ENCODE measurements around the gene CREM. TPM values are rescaled to one million over a fixed set of nuclear protein-coding genes. Genes with fewer than 3 reads are reported as not detected.
"Not testable (repeated sequence)": the region's sequence is repeated elsewhere in the genome, so short reads cannot be mapped to it uniquely, and the experiment has no call there.

Gene CREM
- total RNA-seq, 1 donor from 2014 or later = 31.4 TPM

- no peak overlapping the region for H3K4me3 Mint-ChIP-seq (ENCODE audit: unreplicated experiment)
- no peaks in the 10 kb centered on the region for H3K36me3 Mint-ChIP-seq (ENCODE audit: unreplicated experiment)
- peaks cover 32% of the 10 kb centered on the region for H3K4me1 Mint-ChIP-seq (ENCODE audit: unreplicated experiment)
- no peaks in the 10 kb centered on the region for H3K9me3 Mint-ChIP-seq (ENCODE audit: unreplicated experiment)
- no peak overlapping the region for H3K27ac Mint-ChIP-seq (ENCODE audit: unreplicated experiment)
- no peak for TF ChIP-seq CTCF (IDR thresholded peaks at IDR 0.05)
- DNase-seq (ENCODE audit: extremely low spot score, unreplicated experiment) = no peak
- no peaks in the 10 kb centered on the region for H3K27me3 Mint-ChIP-seq (ENCODE audit: unreplicated experiment)
Measured at GRCh38 chr10:35215107-35215506, 88.5 kb downstream of the CREM start.

GRCh38 chr10:35216303-35216905, 89.8 kb downstream of the CREM start:
- Mint-ChIP-seq H3K36me3 (ENCODE audit: unreplicated experiment) (no peaks in the 10 kb centered on the region), H3K27me3 (ENCODE audit: unreplicated experiment) (no peaks in the 10 kb centered on the region), H3K9me3 (ENCODE audit: unreplicated experiment) (no peaks in the 10 kb centered on the region), H3K4me1 (ENCODE audit: unreplicated experiment) (peaks cover 31% of the 10 kb centered on the region), H3K27ac (ENCODE audit: unreplicated experiment) (no peak overlapping the region), H3K4me3 (ENCODE audit: unreplicated experiment) (no peak overlapping the region)
- no peak for TF ChIP-seq CTCF (IDR thresholded peaks at IDR 0.05)
- no peak for DNase-seq (ENCODE audit: extremely low spot score, unreplicated experiment)

GRCh38 chr10:35216956-35217355, 90.3 kb downstream of the CREM start:
- H3K4me1 Mint-ChIP-seq (ENCODE audit: unreplicated experiment) = peaks cover 26% of the 10 kb centered on the region
- not testable (repeated sequence) for H3K27me3 Mint-ChIP-seq (ENCODE audit: unreplicated experiment); H3K9me3 Mint-ChIP-seq (ENCODE audit: unreplicated experiment); H3K27ac Mint-ChIP-seq (ENCODE audit: unreplicated experiment); DNase-seq (ENCODE audit: extremely low spot score, unreplicated experiment); H3K4me3 Mint-ChIP-seq (ENCODE audit: unreplicated experiment); H3K36me3 Mint-ChIP-seq (ENCODE audit: unreplicated experiment)

- DNase-seq (ENCODE audit: extremely low spot score, unreplicated experiment) = no peak
- Mint-ChIP-seq H3K4me3 (ENCODE audit: unreplicated experiment) (no peak overlapping the region), H3K27me3 (ENCODE audit: unreplicated experiment) (no peaks in the 10 kb centered on the region), H3K9me3 (ENCODE audit: unreplicated experiment) (no peaks in the 10 kb centered on the region), H3K36me3 (ENCODE audit: unreplicated experiment) (no peaks in the 10 kb centered on the region), H3K27ac (ENCODE audit: unreplicated experiment) (no peak overlapping the region), H3K4me1 (ENCODE audit: unreplicated experiment) (peaks cover 21% of the 10 kb centered on the region)
- TF ChIP-seq CTCF (IDR thresholded peaks at IDR 0.05) = no peak
Measured at GRCh38 chr10:35217455-35217854, 90.8 kb downstream of the CREM start.

- peak overlapping the region; percentile 45 for H3K27ac Mint-ChIP-seq (ENCODE audit: unreplicated experiment)
- DNase-seq (ENCODE audit: extremely low spot score, unreplicated experiment) = peak; percentile 91
- no peaks in the 10 kb centered on the region for H3K27me3 Mint-ChIP-seq (ENCODE audit: unreplicated experiment)
- H3K36me3 Mint-ChIP-seq (ENCODE audit: unreplicated experiment) = no peaks in the 10 kb centered on the region
- no peaks in the 10 kb centered on the region for H3K9me3 Mint-ChIP-seq (ENCODE audit: unreplicated experiment)
- H3K4me1 Mint-ChIP-seq (ENCODE audit: unreplicated experiment) = peaks cover 11% of the 10 kb centered on the region
- no peak overlapping the region for H3K4me3 Mint-ChIP-seq (ENCODE audit: unreplicated experiment)
- peak; percentile 85 for TF ChIP-seq CTCF (IDR thresholded peaks at IDR 0.05)
Measured at GRCh38 chr10:35218339-35218955, 91.8 kb downstream of the CREM start.

All from osteocyte (in vitro differentiated cells).